Chondrocyte (in vitro differentiated cells): ENCODE measurements around the gene GXYLT2. TPM values are rescaled to one million over a fixed set of nuclear protein-coding genes. Genes with fewer than 3 reads are reported as not detected.

Experiments
- DNase-seq: peaks from one replicate; pipeline ENCODE4 v3.0.0; 2021; ENCODE audit warnings: mixed read lengths, low spot score
- H3K27ac Mint-ChIP-seq: one replicate; pipeline ENCODE4 v1.8.0; 2021; ENCODE audit warnings: mild to moderate bottlenecking, moderate library complexity, mixed read lengths; ENCODE audit not compliant: unreplicated experiment
- H3K27me3 Mint-ChIP-seq: 2 replicates; pipeline ENCODE4 v1.8.0; 2021; ENCODE audit warnings: low read depth, mixed read lengths
- H3K36me3 Mint-ChIP-seq: 2 replicates; pipeline ENCODE4 v1.8.0; 2021; ENCODE audit warnings: low read depth, mixed read lengths
- H3K4me1 Mint-ChIP-seq: 2 replicates; pipeline ENCODE4 v1.8.0; 2021; ENCODE audit warnings: low read depth, mild to moderate bottlenecking, mixed read lengths
- H3K4me3 Mint-ChIP-seq: one replicate; pipeline ENCODE4 v1.8.0; 2021; ENCODE audit warnings: mild to moderate bottlenecking, moderate library complexity, mixed read lengths; ENCODE audit not compliant: unreplicated experiment
- H3K9me3 Mint-ChIP-seq: 2 replicates; pipeline ENCODE4 v1.8.0; 2021; ENCODE audit warnings: low read depth, mixed read lengths
- CTCF ChIP-seq: fragments of 200-600 bp; sonication (generic); IDR thresholded peaks from 2 replicates; pipeline ENCODE4 v1.5.0; 2021; ENCODE audit warnings: antibody characterized with exemption, mild to moderate bottlenecking, moderate library complexity
- total RNA-seq: library from RNA; stranded (reverse); gene quantifications from 3 replicates; pipeline ENCODE4 v1.2.1, GENCODE V29; 2021

GXYLT2 gene
- total RNA-seq, 1 donor from 2014 or later = 99.3 TPM

GRCh38 chr3:72909591-72909990 is 21.7 kb downstream of the GXYLT2 start:
- Mint-ChIP-seq H3K4me3 (peak overlapping the region; percentile 3), H3K36me3 (peaks cover 13% of the 10 kb centered on the region), H3K4me1 (peaks cover 76% of the 10 kb centered on the region), H3K27me3 (no peaks in the 10 kb centered on the region), H3K27ac (peak overlapping the region; percentile 86), H3K9me3 (peaks cover 2% of the 10 kb centered on the region)
- DNase-seq = no peak
- TF ChIP-seq CTCF = no peak

GRCh38 chr3:72912532-72912931 is 24.7 kb downstream of the GXYLT2 start:
- Mint-ChIP-seq H3K36me3 (peaks cover 16% of the 10 kb centered on the region), H3K9me3 (no peaks in the 10 kb centered on the region), H3K27ac (peak overlapping the region; percentile 77), H3K4me1 (peaks cover 57% of the 10 kb centered on the region), H3K27me3 (no peaks in the 10 kb centered on the region), H3K4me3 (no peak overlapping the region)
- DNase-seq = no peak
- no peak for TF ChIP-seq CTCF

GRCh38 chr3:72914383-72914782 is 26.5 kb downstream of the GXYLT2 start:
- TF ChIP-seq CTCF = no peak
- DNase-seq = no peak
- Mint-ChIP-seq H3K9me3 (no peaks in the 10 kb centered on the region), H3K27me3 (no peaks in the 10 kb centered on the region), H3K27ac (peak overlapping the region; percentile 51), H3K36me3 (peaks cover 16% of the 10 kb centered on the region), H3K4me1 (peaks cover 40% of the 10 kb centered on the region), H3K4me3 (no peak overlapping the region)

GRCh38 chr3:72916250-72916649 is 28.4 kb downstream of the GXYLT2 start:
- Mint-ChIP-seq H3K9me3 (no peaks in the 10 kb centered on the region), H3K4me3 (no peak overlapping the region), H3K4me1 (peaks cover 23% of the 10 kb centered on the region), H3K27me3 (no peaks in the 10 kb centered on the region), H3K27ac (no peak overlapping the region), H3K36me3 (peaks cover 8% of the 10 kb centered on the region)
- no peak for TF ChIP-seq CTCF
- DNase-seq = no peak

GRCh38 chr3:72919520-72919919 is 31.7 kb downstream of the GXYLT2 start:
- TF ChIP-seq CTCF = no peak
- no peaks in the 10 kb centered on the region for H3K27me3 Mint-ChIP-seq
- H3K9me3 Mint-ChIP-seq = peaks cover 1% of the 10 kb centered on the region
- peaks cover 10% of the 10 kb centered on the region for H3K4me1 Mint-ChIP-seq
- no peak overlapping the region for H3K27ac Mint-ChIP-seq
- peaks cover 20% of the 10 kb centered on the region for H3K36me3 Mint-ChIP-seq
- no peak for DNase-seq
- H3K4me3 Mint-ChIP-seq = no peak overlapping the region
